Liver (tissue), 9 donors: Measurements from ENCODE around the gene PKHD1. TPM values are rescaled to one million over a fixed set of nuclear protein-coding genes. Genes with fewer than 3 reads are reported as not detected.

ENCODE experiments used
- DNase-seq: peaks from one replicate; pipeline ENCODE4 v3.0.0-alpha.2; 2017; ENCODE audit warnings: low spot score
- H3K27ac ChIP-seq, 2 donors: one replicate each; pipeline ENCODE4 v1.7.0; 2013; ENCODE audit warnings: inconsistent platforms in 2 of 2, low read length in 2 of 2, control low read depth in 1 of 2, low read depth in 1 of 2, mild to moderate bottlenecking in 1 of 2
- H3K27me3 ChIP-seq, 4 donors: one replicate each; pipeline versions ENCODE4 v1.6.1 to v1.7.0; 2013; ENCODE audit warnings: low read length in 3 of 4, inconsistent platforms in 1 of 4, mild to moderate bottlenecking in 1 of 4, moderate library complexity in 1 of 4; ENCODE audit not compliant: control insufficient read depth in 4 of 4, insufficient read depth in 4 of 4
- H3K36me3 ChIP-seq, 4 donors: one replicate each; pipeline versions ENCODE4 v1.6.1 to v1.7.0; 2013; ENCODE audit warnings: low read length in 3 of 4, mild to moderate bottlenecking in 3 of 4, low read depth in 1 of 4, moderate library complexity in 1 of 4; ENCODE audit not compliant: control insufficient read depth in 4 of 4, insufficient read depth in 3 of 4
- H3K4me1 ChIP-seq, 4 donors: one replicate each; pipeline versions ENCODE4 v1.6.1 to v1.7.0; 2013; ENCODE audit warnings: low read length in 3 of 4, mild to moderate bottlenecking in 3 of 4, moderate library complexity in 1 of 4; ENCODE audit not compliant: control insufficient read depth in 4 of 4, insufficient read depth in 4 of 4
- H3K4me3 ChIP-seq, 3 donors: one replicate each; pipeline versions ENCODE4 v1.6.1 to v1.7.0; 2013; ENCODE audit warnings: low read length in 3 of 3, control low read depth in 1 of 3, low read depth in 1 of 3, mild to moderate bottlenecking in 1 of 3
- H3K9ac ChIP-seq, 2 donors: one replicate each; pipeline ENCODE4 v1.7.0; 2013; ENCODE audit warnings: low read length in 2 of 2, mild to moderate bottlenecking in 2 of 2, moderate library complexity in 2 of 2, control low read depth in 1 of 2, low read depth in 1 of 2
- H3K9me3 ChIP-seq, 4 donors: one replicate each; pipeline versions ENCODE4 v1.6.1 to v1.7.0; 2013; ENCODE audit warnings: low read length in 3 of 4; ENCODE audit not compliant: control insufficient read depth in 4 of 4
- EGR1 ChIP-seq, 2 donors: IDR thresholded peaks; 2 replicates each; pipeline ENCODE4 v1.6.1; 2016 to 2018; ENCODE audit warnings: antibody characterized with exemption in 2 of 2, low read depth in 2 of 2
- FOXA1 ChIP-seq: IDR thresholded peaks from 2 replicates; pipeline ENCODE4 v1.6.1; 2016; ENCODE audit warnings: antibody characterized with exemption
- FOXA2 ChIP-seq: IDR thresholded peaks from 2 replicates; pipeline ENCODE4 v1.6.1; 2016; ENCODE audit warnings: antibody characterized with exemption
- GABPA ChIP-seq, 2 donors: IDR thresholded peaks in 1 of 2; conservative IDR thresholded peaks in 1 of 2; 2 replicates each; pipeline ENCODE4 v1.6.1; 2016; ENCODE audit warnings: antibody characterized with exemption in 2 of 2, mild to moderate bottlenecking in 1 of 2, moderate library complexity in 1 of 2
- HNF4A ChIP-seq, 2 donors: conservative IDR thresholded peaks; 2 replicates each; pipeline ENCODE4 v1.6.1; 2016; ENCODE audit warnings: antibody characterized with exemption in 2 of 2, mild to moderate bottlenecking in 2 of 2
- JUND ChIP-seq, 2 donors: IDR thresholded peaks; 2 replicates each; pipeline ENCODE4 v1.6.1; 2016; ENCODE audit warnings: antibody characterized with exemption in 2 of 2
- RAD21 ChIP-seq, 2 donors: IDR thresholded peaks; 2 replicates each; pipeline ENCODE4 v1.6.1; 2016; ENCODE audit warnings: antibody characterized with exemption in 2 of 2, mild to moderate bottlenecking in 2 of 2
- RXRA ChIP-seq, 2 donors: IDR thresholded peaks; 2 replicates each; pipeline ENCODE4 v1.6.1; 2017 to 2018; ENCODE audit warnings: antibody characterized with exemption in 2 of 2, mild to moderate bottlenecking in 1 of 2
- SP1 ChIP-seq: IDR thresholded peaks from 2 replicates; pipeline ENCODE4 v1.6.1; 2018; ENCODE audit warnings: antibody characterized with exemption, mild to moderate bottlenecking
- TAF1 ChIP-seq: conservative IDR thresholded peaks from 2 replicates; pipeline ENCODE4 v1.6.1; 2016; ENCODE audit warnings: antibody characterized with exemption, mild to moderate bottlenecking
- YY1 ChIP-seq: IDR thresholded peaks from 2 replicates; pipeline ENCODE4 v1.6.1; 2016; ENCODE audit warnings: antibody characterized with exemption, mild to moderate bottlenecking
- WGBS: extraction: QIAGEN DNeasy Blood & Tissue Kit; methylation state at CpG from one replicate; pipeline ENCODE4 v1.1.7; 2013; 5-methylcytosine and 5-hydroxymethylcytosine counted together
- polyA plus RNA-seq, 2 donors: library from polyadenylated mRNA; stranded (reverse) in 1 of 2; unstranded in 1 of 2; fragments of 200-250 nt in 1 of 2; fragments of >200 nt in 1 of 2; fragmentation: Nextera tagmentation in 1 of 2; extraction: Ambion mirVana in 1 of 2; gene quantifications; one replicate each; pipeline versions ENCODE4 v1.2.1 to v1.2.3, GENCODE V29; 2013 to 2015
- total RNA-seq, 2 donors: library from RNA; depleted of rRNA; stranded (reverse); fragments of >200 nt; gene quantifications; one replicate each; pipeline ENCODE4 v1.2.3, GENCODE V29; 2014
- TF ChIP-seq, protein P1 (sequence below): IDR thresholded peaks from 2 replicates; pipeline ENCODE4 v1.6.1; 2016; ENCODE audit warnings: antibody characterized with exemption
- TF ChIP-seq, protein P2 (sequence below): IDR thresholded peaks from 2 replicates; pipeline ENCODE4 v1.6.1; 2016; ENCODE audit warnings: antibody characterized with exemption
- TF ChIP-seq, protein P3 (sequence below): IDR thresholded peaks from 2 replicates; pipeline ENCODE4 v1.6.1; 2016; ENCODE audit warnings: antibody characterized with exemption, mild to moderate bottlenecking
- donor health status: healthy.
- donor health status: healthy.
- donor health status: healthy.
- donor health status: healthy.
- donor health status: healthy.

Gene PKHD1
- total and polyA plus RNA-seq, 4 donors: 0.45 to 10.6 (median 3.2) TPM

DNA sequence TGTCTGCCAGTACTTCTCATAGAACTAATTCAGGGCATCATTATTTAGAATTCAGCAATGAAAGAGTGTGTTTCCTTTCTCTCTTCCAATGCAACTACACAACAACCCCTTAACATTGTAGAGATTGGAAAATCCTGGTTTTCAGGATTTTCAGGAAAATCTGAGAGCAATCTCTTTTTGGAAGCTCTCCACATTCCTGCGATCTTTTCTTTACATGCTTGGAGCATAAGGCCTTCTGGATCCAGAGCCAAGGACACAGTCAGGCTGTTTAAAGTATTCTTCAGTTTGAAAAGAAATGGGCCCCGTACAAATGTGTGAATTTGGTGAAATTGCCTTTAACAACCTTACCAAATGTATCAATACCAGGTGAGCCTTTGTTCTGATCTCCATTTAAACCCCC is 469.7 kb downstream of the PKHD1 start:
- TF ChIP-seq GABPA (IDR thresholded peaks at IDR 0.05 in 1 of 2, conservative IDR thresholded peaks at IDR 0.05 in 1 of 2): no peak
- TF ChIP-seq RAD21 (IDR thresholded peaks at IDR 0.05): no peak
- no peak for TF ChIP-seq FOXA1
- TF ChIP-seq JUND (IDR thresholded peaks at IDR 0.05): no peak
- TF ChIP-seq, protein P1, sequence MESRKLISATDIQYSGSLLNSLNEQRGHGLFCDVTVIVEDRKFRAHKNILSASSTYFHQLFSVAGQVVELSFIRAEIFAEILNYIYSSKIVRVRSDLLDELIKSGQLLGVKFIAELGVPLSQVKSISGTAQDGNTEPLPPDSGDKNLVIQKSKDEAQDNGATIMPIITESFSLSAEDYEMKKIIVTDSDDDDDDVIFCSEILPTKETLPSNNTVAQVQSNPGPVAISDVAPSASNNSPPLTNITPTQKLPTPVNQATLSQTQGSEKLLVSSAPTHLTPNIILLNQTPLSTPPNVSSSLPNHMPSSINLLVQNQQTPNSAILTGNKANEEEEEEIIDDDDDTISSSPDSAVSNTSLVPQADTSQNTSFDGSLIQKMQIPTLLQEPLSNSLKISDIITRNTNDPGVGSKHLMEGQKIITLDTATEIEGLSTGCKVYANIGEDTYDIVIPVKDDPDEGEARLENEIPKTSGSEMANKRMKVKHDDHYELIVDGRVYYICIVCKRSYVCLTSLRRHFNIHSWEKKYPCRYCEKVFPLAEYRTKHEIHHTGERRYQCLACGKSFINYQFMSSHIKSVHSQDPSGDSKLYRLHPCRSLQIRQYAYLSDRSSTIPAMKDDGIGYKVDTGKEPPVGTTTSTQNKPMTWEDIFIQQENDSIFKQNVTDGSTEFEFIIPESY: no peak
- no peak for TF ChIP-seq YY1
- no peak overlapping the region for H3K27ac ChIP-seq
- H3K27me3 ChIP-seq: no peaks in the 10 kb centered on the region
- H3K4me1 ChIP-seq: peaks cover 0 to 11% (median 1%) of the 10 kb centered on the region in 4 donors
- H3K36me3 ChIP-seq: no peaks in the 10 kb centered on the region
- WGBS: 85% methylated on average over 2 of the region's 2 CpGs
- no peak for DNase-seq
- no peak overlapping the region for H3K9ac ChIP-seq
- H3K9me3 ChIP-seq: no peaks in the 10 kb centered on the region
- H3K4me3 ChIP-seq: no peak overlapping the region

DNA sequence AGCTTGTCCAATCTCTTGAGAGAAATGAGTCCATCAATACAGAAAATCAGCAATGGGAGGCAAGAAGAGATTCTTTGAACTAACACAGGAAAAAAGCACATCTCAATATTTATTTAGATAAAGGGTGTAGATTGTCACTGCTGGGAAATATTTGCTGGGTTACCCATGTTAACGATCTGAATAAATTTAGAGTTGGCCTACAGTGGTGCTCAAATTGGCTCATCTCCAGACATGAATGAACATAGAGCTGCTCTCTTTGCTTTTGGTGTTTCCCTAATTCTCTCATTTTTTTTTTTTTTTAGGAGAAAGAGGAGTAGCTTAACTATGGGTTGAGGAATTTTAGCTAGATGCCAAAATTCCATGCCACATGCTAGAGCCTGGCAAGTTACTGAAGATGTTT is 471.2 kb downstream of the PKHD1 start:
- TF ChIP-seq, protein P1: no peak
- no peak for TF ChIP-seq RAD21 (IDR thresholded peaks at IDR 0.05)
- no peak for TF ChIP-seq JUND (IDR thresholded peaks at IDR 0.05)
- no peak for TF ChIP-seq HNF4A (conservative IDR thresholded peaks at IDR 0.05)
- no peak for TF ChIP-seq EGR1 (IDR thresholded peaks at IDR 0.05; ENCODE audit: low read depth in 2 of 2)
- TF ChIP-seq, protein P2, sequence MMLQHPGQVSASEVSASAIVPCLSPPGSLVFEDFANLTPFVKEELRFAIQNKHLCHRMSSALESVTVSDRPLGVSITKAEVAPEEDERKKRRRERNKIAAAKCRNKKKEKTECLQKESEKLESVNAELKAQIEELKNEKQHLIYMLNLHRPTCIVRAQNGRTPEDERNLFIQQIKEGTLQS: no peak
- TF ChIP-seq TAF1: no peak
- TF ChIP-seq FOXA2: no peak
- no peak for TF ChIP-seq SP1
- TF ChIP-seq RXRA (IDR thresholded peaks at IDR 0.05): no peak
- TF ChIP-seq, protein P3, sequence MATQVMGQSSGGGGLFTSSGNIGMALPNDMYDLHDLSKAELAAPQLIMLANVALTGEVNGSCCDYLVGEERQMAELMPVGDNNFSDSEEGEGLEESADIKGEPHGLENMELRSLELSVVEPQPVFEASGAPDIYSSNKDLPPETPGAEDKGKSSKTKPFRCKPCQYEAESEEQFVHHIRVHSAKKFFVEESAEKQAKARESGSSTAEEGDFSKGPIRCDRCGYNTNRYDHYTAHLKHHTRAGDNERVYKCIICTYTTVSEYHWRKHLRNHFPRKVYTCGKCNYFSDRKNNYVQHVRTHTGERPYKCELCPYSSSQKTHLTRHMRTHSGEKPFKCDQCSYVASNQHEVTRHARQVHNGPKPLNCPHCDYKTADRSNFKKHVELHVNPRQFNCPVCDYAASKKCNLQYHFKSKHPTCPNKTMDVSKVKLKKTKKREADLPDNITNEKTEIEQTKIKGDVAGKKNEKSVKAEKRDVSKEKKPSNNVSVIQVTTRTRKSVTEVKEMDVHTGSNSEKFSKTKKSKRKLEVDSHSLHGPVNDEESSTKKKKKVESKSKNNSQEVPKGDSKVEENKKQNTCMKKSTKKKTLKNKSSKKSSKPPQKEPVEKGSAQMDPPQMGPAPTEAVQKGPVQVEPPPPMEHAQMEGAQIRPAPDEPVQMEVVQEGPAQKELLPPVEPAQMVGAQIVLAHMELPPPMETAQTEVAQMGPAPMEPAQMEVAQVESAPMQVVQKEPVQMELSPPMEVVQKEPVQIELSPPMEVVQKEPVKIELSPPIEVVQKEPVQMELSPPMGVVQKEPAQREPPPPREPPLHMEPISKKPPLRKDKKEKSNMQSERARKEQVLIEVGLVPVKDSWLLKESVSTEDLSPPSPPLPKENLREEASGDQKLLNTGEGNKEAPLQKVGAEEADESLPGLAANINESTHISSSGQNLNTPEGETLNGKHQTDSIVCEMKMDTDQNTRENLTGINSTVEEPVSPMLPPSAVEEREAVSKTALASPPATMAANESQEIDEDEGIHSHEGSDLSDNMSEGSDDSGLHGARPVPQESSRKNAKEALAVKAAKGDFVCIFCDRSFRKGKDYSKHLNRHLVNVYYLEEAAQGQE: no peak
- no peak for TF ChIP-seq FOXA1
- DNase-seq: no peak
- H3K27ac ChIP-seq: no peak overlapping the region
- H3K9ac ChIP-seq: no peak overlapping the region
- H3K4me3 ChIP-seq: no peak overlapping the region
- peaks cover 0 to 11% (median 1%) of the 10 kb centered on the region in 4 donors for H3K4me1 ChIP-seq
- 57% methylated on average over 1 of the region's 1 CpG for WGBS
- H3K9me3 ChIP-seq: no peaks in the 10 kb centered on the region
- no peaks in the 10 kb centered on the region for H3K36me3 ChIP-seq
- no peaks in the 10 kb centered on the region for H3K27me3 ChIP-seq
